Calu3 (cell line): ENCODE results near the gene MAGEH1. TPM values are rescaled to one million over a fixed set of nuclear protein-coding genes. Genes with fewer than 3 reads are reported as not detected.

ENCODE experiments used
- BruUV-seq: library from RNA; stranded (reverse); fragments of 400-500 nt; replicated peaks from 2 replicates; lab custom pipeline; 2021; lab: Mats Ljungman, UMichigan
- CTCF ChIA-PET: fragments of 300-600 bp; sonication (Branson Sonifier 250); formaldehyde crosslinking; loops from one replicate; lab custom pipeline; 2022; ENCODE audit warnings: antibody characterized with exemption; lab: Charles Lee
- DNase-seq: peaks from one replicate; pipeline ENCODE4 v3.0.0; 2022
- H3K27ac Mint-ChIP-seq: one replicate; pipeline ENCODE4 v1.8.0; 2022; ENCODE audit warnings: mixed read lengths; ENCODE audit not compliant: unreplicated experiment
- H3K27me3 Mint-ChIP-seq: one replicate; pipeline ENCODE4 v1.8.0; 2022; ENCODE audit warnings: mixed read lengths; ENCODE audit not compliant: unreplicated experiment
- H3K36me3 Mint-ChIP-seq: one replicate; pipeline ENCODE4 v1.8.0; 2022; ENCODE audit warnings: mild to moderate bottlenecking, moderate library complexity, mixed read lengths; ENCODE audit not compliant: insufficient read depth, unreplicated experiment
- H3K4me1 Mint-ChIP-seq: one replicate; pipeline ENCODE4 v1.8.0; 2022; ENCODE audit warnings: mild to moderate bottlenecking, low read depth, mixed read lengths; ENCODE audit not compliant: unreplicated experiment
- H3K4me3 Mint-ChIP-seq: one replicate; pipeline ENCODE4 v1.8.0; 2022; ENCODE audit warnings: mild to moderate bottlenecking, low read depth, moderate library complexity, mixed read lengths; ENCODE audit not compliant: unreplicated experiment
- H3K9me3 Mint-ChIP-seq: one replicate; pipeline ENCODE4 v1.8.0; 2022; ENCODE audit warnings: low read depth, mixed read lengths; ENCODE audit not compliant: unreplicated experiment
- intact Hi-C: fragments of 100-400 bp; cut with micrococcal nuclease; formaldehyde crosslinking; loops from one replicate; pipeline ENCODE4 v1.10.0; 2022; ENCODE audit not compliant: unreplicated experiment
- total RNA-seq: library from RNA; stranded (reverse); gene quantifications from 2 replicates; pipeline ENCODE4 v1.2.3, GENCODE V29; 2022
- TF ChIP-seq, protein P1 (sequence below): fragments of 200-600 bp; IDR thresholded peaks from one replicate; pipeline ENCODE4 v1.8.0; 2022; ENCODE audit warnings: antibody characterized with exemption; ENCODE audit not compliant: unreplicated experiment

Gene MAGEH1
- total RNA-seq, 1 experiment from 2014 or later = not detected

DNA sequence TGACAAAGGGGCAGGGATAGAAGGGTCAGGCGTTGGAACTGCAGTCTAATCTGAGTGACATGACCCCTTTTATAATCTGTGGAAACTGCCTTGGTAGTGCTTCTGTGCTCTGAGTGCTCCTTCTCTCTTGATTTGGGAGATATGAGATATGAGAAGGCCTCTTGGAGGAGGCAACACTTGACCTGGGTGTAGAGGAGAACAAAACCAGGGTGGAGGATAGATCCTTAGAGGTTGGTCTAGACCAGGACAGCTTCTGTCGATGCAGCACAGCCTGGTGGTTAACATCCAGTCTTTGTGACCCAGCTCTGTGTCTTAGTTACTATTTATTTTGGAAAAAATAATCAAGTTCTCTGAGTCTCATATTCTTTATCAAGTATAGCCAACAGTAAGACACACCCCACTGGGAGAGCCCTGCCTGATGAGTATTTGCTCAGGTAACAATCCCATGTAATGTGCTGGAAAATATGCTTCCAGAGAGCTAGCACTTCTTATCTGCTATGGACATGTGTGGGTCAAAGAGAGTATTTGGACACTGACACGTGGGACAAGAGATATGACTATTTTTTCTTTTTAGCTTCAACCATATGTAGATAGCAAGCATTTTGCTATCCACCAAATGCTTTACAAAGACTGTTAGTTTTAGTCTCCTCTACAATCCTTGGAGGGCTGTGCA lies 28.6 kb downstream of the MAGEH1 start:
- no peak for DNase-seq
- H3K4me1 Mint-ChIP-seq = no peaks in the 10 kb centered on the region
- H3K27me3 Mint-ChIP-seq = no peaks in the 10 kb centered on the region
- H3K9me3 Mint-ChIP-seq = no peaks in the 10 kb centered on the region
- intact Hi-C loops = no loop called here
- CTCF ChIA-PET = interaction anchor here (1.2 kb wide), 1 partner anchor 9 kb away, joined by 3 read pairs; no protein-coding TSS in a partner anchor
- no peak overlapping the region for H3K27ac Mint-ChIP-seq
- no peak overlapping the region for H3K4me3 Mint-ChIP-seq
- no peaks in the 10 kb centered on the region for H3K36me3 Mint-ChIP-seq
- BruUV-seq = no TSS peak
- TF ChIP-seq, protein P1, sequence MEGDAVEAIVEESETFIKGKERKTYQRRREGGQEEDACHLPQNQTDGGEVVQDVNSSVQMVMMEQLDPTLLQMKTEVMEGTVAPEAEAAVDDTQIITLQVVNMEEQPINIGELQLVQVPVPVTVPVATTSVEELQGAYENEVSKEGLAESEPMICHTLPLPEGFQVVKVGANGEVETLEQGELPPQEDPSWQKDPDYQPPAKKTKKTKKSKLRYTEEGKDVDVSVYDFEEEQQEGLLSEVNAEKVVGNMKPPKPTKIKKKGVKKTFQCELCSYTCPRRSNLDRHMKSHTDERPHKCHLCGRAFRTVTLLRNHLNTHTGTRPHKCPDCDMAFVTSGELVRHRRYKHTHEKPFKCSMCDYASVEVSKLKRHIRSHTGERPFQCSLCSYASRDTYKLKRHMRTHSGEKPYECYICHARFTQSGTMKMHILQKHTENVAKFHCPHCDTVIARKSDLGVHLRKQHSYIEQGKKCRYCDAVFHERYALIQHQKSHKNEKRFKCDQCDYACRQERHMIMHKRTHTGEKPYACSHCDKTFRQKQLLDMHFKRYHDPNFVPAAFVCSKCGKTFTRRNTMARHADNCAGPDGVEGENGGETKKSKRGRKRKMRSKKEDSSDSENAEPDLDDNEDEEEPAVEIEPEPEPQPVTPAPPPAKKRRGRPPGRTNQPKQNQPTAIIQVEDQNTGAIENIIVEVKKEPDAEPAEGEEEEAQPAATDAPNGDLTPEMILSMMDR = no peak

DNA sequence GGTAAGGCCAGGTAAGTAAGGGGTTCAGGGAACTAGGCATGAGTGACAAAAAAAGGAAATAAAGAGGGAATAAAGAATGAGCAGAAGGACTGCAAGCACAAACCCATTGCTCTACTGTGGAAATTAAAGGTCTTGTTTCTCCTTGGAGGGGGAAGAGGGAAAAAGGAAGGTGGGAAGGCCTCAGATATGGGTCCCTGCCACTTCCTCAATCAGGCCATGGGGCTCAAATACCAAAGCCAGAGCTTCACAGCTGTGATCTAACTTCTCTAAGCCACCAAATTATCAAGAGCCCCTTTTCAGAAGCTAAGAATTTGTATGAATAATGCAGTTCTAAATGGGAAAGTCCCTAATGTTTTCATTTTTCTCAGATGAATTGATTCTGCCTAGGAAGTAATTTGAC lies 33.0 kb downstream of the MAGEH1 start:
- TF ChIP-seq, protein P1 = no peak
- CTCF ChIA-PET = no interaction called here
- intact Hi-C loops = no loop called here
- Mint-ChIP-seq H3K4me1 (peaks cover 8% of the 10 kb centered on the region), H3K36me3 (peaks cover 16% of the 10 kb centered on the region), H3K4me3 (no peak overlapping the region), H3K9me3 (no peaks in the 10 kb centered on the region), H3K27me3 (no peaks in the 10 kb centered on the region), H3K27ac (no peak overlapping the region)
- no peak for DNase-seq
- BruUV-seq = no TSS peak

DNA sequence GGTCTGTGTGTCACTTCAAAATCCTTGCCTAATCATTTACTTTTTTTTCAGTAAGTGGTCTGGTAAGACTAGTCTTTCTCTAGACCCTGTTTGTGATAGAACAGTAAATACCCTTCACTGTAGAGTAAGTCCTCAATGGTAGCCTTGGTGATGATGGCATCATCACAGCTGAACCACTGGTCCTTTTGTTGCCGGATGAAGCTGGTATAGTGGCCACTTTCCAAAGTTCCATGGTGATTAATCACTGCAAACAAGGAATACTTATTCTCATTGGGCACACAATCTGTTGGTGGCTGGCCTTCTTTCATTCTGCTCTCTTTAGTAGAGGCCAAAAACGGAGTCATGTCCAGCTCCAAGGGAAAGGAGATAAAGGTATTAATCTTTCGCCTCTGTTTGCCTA lies 34.8 kb downstream of the MAGEH1 start:
- Mint-ChIP-seq H3K36me3 (peaks cover 17% of the 10 kb centered on the region), H3K4me3 (no peak overlapping the region), H3K27me3 (no peaks in the 10 kb centered on the region), H3K27ac (no peak overlapping the region), H3K4me1 (peaks cover 8% of the 10 kb centered on the region), H3K9me3 (no peaks in the 10 kb centered on the region)
- no TSS peak for BruUV-seq
- CTCF ChIA-PET = no interaction called here
- intact Hi-C loops = no loop called here
- TF ChIP-seq, protein P1 = no peak
- DNase-seq = no peak

DNA sequence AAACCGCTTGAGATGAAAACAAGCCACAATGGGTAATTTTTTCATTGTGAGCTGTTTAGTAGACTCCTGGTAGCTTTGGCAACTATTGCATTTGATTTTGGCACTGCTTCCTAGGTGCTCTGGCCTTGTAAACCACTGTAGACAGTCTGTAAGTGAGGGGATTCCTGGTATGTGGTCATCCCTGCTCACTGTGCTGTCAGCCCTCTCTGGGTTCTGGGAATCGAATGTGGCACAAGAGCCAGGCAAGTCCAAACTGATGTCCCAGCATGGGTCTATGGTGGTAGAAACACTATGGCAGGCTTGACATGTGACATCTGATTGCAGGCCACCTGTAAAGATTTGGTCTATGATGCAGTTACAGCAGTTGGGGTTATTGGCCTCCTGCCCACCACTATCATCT lies 35.2 kb downstream of the MAGEH1 start:
- H3K9me3 Mint-ChIP-seq = no peaks in the 10 kb centered on the region
- intact Hi-C loops = no loop called here
- peaks cover 17% of the 10 kb centered on the region for H3K36me3 Mint-ChIP-seq
- CTCF ChIA-PET = no interaction called here
- H3K27me3 Mint-ChIP-seq = no peaks in the 10 kb centered on the region
- H3K4me3 Mint-ChIP-seq = no peak overlapping the region
- peaks cover 8% of the 10 kb centered on the region for H3K4me1 Mint-ChIP-seq
- no peak overlapping the region for H3K27ac Mint-ChIP-seq
- DNase-seq = no peak
- TF ChIP-seq, protein P1 = no peak
- BruUV-seq = no TSS peak
